Uterus (tissue), 4 donors: ENCODE measurements around the gene MMEL1. TPM values are rescaled to one million over a fixed set of nuclear protein-coding genes. Genes with fewer than 3 reads are reported as not detected.

Source experiments
- DNase-seq, 2 donors: peaks; one replicate each; pipeline ENCODE4 v3.0.0-alpha.2; 2019 to 2020
- H3K27ac ChIP-seq, 2 donors: fragments of 200-600 bp; sonication (generic); 1 replicate in 1 of 2; 2 replicates in 1 of 2; pipeline ENCODE4 v1.5.1; 2016 to 2018
- H3K27me3 ChIP-seq, 2 donors: fragments of 200-600 bp; sonication (generic); one replicate each; pipeline ENCODE4 v1.5.1; 2018 to 2019; ENCODE audit warnings: control low read depth in 1 of 2
- H3K36me3 ChIP-seq, 2 donors: fragments of 200-600 bp; sonication (generic); one replicate each; pipeline ENCODE4 v1.5.1; 2019; ENCODE audit warnings: control low read depth in 1 of 2
- H3K4me1 ChIP-seq, 2 donors: fragments of 200-600 bp; sonication (generic); one replicate each; pipeline ENCODE4 v1.5.1; 2018 to 2019; ENCODE audit warnings: control low read depth in 1 of 2
- H3K4me3 ChIP-seq, 2 donors: fragments of 200-600 bp; sonication (generic); 1 replicate in 1 of 2; 2 replicates in 1 of 2; pipeline ENCODE4 v1.5.1; 2018 to 2019; ENCODE audit warnings: mild to moderate bottlenecking in 1 of 2
- H3K9me3 ChIP-seq, 2 donors: fragments of 200-600 bp; sonication (generic); one replicate each; pipeline ENCODE4 v1.5.1; 2019; ENCODE audit warnings: control low read depth in 1 of 2
- POLR2A ChIP-seq, 2 donors: fragments of 450-650 bp; IDR thresholded peaks; one replicate each; pipeline ENCODE4 v1.6.1; 2016; ENCODE audit warnings: antibody characterized with exemption in 2 of 2, mild to moderate bottlenecking in 1 of 2, moderate library complexity in 1 of 2
- intact Hi-C: fragments of 100-400 bp; cut with DNase I; formaldehyde crosslinking; loops from one replicate; pipeline ENCODE4 v1.15.1; 2023; ENCODE audit warnings: low total_unique reads
- total RNA-seq, 4 donors: library from RNA; depleted of rRNA in 3 of 4; stranded (reverse); fragments of >200 nt in 3 of 4; gene quantifications; one replicate each; pipeline versions ENCODE4 v1.1.0 to v1.2.4, GENCODE V29; 2014 to 2023
- TF ChIP-seq, protein P1 (sequence below), 4 experiments: fragments of 200-600 bp in 2 of 4; fragments of 450-650 bp in 2 of 4; sonication (generic) in 2 of 4; IDR thresholded peaks; one replicate each; pipeline ENCODE4 v1.5.1; 2016 to 2019; ENCODE audit warnings: antibody characterized with exemption in 4 of 4, mild to moderate bottlenecking in 2 of 4, moderate library complexity in 1 of 4
- donor health status: DM: yes; HTN: yes; CAD: no.

Gene MMEL1
- total RNA-seq, 4 donors from 2014 or later = 2.6 to 4.8 TPM; not detected in 2

DNA sequence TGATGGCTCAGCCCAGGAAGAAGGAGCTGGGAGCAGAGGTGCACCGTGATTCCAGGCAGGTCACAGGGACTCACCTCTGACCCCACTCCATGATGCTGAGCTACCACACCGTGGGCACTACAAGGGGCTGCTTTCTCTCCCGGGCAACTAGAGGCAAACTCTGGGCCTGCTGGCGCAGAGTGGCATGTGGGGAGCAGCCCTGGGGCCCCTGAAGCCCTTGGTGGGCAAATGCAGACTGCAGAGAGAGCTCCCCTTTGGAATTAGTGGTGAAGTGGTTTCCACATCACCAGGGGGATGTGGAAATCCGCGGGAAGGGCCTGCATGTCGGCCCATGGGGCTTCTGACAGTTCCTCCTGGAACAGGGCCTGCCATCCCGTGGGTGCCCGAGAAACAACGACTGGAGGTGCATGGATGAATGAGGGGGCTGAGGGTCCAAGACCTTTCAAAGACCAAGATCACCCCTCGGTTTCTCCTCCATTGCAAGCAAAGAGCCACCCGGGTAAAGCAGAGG lies 11.8 kb upstream of the MMEL1 start:
- intact Hi-C loops = loop anchor here (10.0 kb wide), 1 partner anchor 230 kb away; the partner anchor contains the start of gene PEX10
- no peaks in the 10 kb centered on the region for H3K27me3 ChIP-seq
- H3K4me3 ChIP-seq = no peak overlapping the region
- peaks cover 0 to 12% of the 10 kb centered on the region in 2 donors for H3K4me1 ChIP-seq
- DNase-seq = no peak
- H3K36me3 ChIP-seq = no peaks in the 10 kb centered on the region
- H3K27ac ChIP-seq = no peak overlapping the region
- TF ChIP-seq, protein P1, sequence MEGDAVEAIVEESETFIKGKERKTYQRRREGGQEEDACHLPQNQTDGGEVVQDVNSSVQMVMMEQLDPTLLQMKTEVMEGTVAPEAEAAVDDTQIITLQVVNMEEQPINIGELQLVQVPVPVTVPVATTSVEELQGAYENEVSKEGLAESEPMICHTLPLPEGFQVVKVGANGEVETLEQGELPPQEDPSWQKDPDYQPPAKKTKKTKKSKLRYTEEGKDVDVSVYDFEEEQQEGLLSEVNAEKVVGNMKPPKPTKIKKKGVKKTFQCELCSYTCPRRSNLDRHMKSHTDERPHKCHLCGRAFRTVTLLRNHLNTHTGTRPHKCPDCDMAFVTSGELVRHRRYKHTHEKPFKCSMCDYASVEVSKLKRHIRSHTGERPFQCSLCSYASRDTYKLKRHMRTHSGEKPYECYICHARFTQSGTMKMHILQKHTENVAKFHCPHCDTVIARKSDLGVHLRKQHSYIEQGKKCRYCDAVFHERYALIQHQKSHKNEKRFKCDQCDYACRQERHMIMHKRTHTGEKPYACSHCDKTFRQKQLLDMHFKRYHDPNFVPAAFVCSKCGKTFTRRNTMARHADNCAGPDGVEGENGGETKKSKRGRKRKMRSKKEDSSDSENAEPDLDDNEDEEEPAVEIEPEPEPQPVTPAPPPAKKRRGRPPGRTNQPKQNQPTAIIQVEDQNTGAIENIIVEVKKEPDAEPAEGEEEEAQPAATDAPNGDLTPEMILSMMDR (IDR thresholded peaks at IDR 0.05) = no peak
- no peak for TF ChIP-seq POLR2A (IDR thresholded peaks at IDR 0.05)
- H3K9me3 ChIP-seq = no peaks in the 10 kb centered on the region

DNA sequence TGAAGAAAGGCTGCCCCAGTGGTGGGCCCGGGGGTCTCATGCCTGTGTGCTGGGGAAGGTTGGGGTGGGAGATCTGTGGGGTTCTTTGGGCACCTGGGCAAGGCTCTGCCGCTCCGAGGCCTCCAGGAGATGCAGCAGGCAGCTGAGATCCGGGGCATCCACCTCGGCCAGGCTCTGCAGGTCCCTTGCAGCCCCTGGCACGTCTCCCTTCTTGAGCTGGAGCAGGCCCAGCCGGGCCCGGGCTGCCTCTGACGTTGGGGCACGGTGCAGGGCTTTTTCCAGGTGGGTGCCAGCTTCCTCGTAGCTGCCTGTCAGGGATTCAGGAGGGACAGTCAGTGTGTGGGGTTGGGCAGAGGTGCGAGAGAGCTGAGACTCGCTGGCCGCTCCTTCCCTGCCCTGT lies 11.4 kb upstream of the MMEL1 start:
- Histone ChIP-seq H3K36me3 (no peaks in the 10 kb centered on the region), H3K9me3 (no peaks in the 10 kb centered on the region), H3K27ac (no peak overlapping the region), H3K4me3 (no peak overlapping the region), H3K27me3 (no peaks in the 10 kb centered on the region), H3K4me1 (peaks cover 0 to 12% of the 10 kb centered on the region in 2 donors)
- intact Hi-C loops = loop anchor here (10.0 kb wide), 1 partner anchor 229 kb away; the partner anchor contains the start of gene PEX10
- TF ChIP-seq, protein P1 (IDR thresholded peaks at IDR 0.05) = no peak
- peak in 1 of 2 donors; percentile 12 for DNase-seq

DNA sequence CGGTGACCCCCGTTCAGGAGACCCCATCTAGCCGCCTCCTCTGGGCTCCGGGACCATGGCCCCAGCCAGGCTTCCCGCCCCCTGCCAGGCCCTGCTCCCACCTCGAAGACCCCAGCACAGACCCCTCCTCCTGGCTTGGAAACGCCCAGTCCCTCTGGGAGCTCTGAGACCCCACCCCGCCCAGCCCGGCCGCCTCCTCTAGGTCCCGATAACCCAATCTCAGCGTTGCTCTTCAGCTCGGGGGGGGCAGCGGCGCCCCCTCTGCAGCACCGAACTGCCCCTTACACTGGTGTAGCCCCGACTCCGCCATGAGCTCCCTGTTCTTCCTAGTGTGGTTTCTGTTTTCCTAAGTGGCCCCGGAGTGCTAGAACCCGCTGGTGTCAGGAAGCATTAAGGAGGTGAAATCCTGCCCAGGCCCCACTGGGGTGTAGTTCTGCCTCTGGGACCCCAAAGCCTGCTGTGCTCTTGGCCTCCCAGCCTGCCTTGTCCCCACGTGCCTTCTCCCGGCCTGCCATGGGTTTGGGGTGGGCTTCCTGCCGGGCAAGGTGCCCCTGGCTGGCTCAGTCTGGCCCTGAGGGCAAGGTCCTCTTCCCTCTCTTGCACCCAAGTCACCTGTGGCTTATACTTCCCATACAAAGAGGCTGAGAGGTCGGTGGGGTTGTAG lies 10.7 kb upstream of the MMEL1 start:
- peak overlapping the region; percentile 57 to 75 for H3K4me3 ChIP-seq
- DNase-seq = peak in 1 of 2 donors; percentile 29
- H3K4me1 ChIP-seq = peaks cover 0 to 12% of the 10 kb centered on the region in 2 donors
- no peaks in the 10 kb centered on the region for H3K36me3 ChIP-seq
- no peaks in the 10 kb centered on the region for H3K9me3 ChIP-seq
- H3K27me3 ChIP-seq = no peaks in the 10 kb centered on the region
- no peak overlapping the region for H3K27ac ChIP-seq
- intact Hi-C loops = loop anchor here (10.0 kb wide), 1 partner anchor 229 kb away; the partner anchor contains the start of gene PEX10
- TF ChIP-seq, protein P1 (IDR thresholded peaks at IDR 0.05) = no peak
- TF ChIP-seq POLR2A (IDR thresholded peaks at IDR 0.05) = no peak

DNA sequence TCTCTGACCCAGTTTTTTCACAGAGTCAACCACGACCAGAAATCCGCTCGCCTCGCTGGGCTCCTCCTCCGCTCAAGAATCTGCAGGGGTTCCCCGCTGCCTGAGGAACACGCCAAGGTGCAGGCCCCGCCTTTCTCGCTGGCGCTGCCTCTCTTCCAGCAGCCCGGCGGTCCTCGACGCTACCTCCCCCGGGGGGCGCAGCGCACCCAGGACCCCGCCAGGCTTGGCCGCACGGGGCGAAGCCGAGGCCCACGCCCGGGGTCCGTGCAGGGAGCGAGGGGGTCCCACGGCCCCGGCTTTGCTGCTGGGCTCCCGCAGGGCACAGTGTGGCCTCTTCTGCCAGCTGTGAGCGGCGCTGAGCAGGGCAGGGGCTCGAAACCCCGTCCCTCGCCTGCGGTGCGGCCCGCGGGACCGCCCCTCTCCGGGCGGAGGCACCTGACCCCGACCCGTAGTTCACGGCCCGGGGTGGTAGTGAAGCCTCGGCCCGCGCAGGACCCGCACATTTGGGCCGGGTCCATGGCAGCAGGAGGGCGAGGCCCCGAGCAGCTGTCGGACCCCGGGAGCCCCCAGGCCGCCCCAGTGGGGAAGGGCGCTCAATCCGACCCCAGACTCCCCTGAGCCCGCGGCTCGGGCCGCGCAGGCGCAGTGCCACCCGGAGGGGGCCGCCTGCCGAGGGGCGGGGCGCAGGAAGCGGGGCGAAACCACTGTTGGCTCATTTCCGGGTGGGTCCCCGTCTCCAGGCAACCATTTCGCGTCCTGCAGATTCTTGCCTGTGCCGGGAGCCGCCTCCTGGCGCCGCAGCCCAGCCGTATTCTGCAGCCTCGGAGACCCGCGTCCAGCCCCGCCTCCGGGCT lies 10.0 kb upstream of the MMEL1 start:
- intact Hi-C loops = loop anchor here (10.0 kb wide), 1 partner anchor 228 kb away; the partner anchor contains the start of gene PEX10
- Histone ChIP-seq H3K27ac (peak overlapping the region; percentile 77 to 80), H3K27me3 (no peaks in the 10 kb centered on the region), H3K36me3 (no peaks in the 10 kb centered on the region), H3K9me3 (no peaks in the 10 kb centered on the region), H3K4me1 (peaks cover 0 to 12% of the 10 kb centered on the region in 2 donors), H3K4me3 (peak overlapping the region; percentile 57 to 75)
- TF ChIP-seq, protein P1 (IDR thresholded peaks at IDR 0.05) = peak in 1 of 4 experiments; percentile 18
- TF ChIP-seq POLR2A (IDR thresholded peaks at IDR 0.05) = peak; percentile 77 to 87
- peak; percentile 92 for DNase-seq
